Mammary epithelial cell (primary cell): Measurements from ENCODE around the gene LUC7L.
"Not testable (repeated sequence)": the region's sequence is repeated elsewhere in the genome, so short reads cannot be mapped to it uniquely, and the experiment has no call there.

Experiments
- EZH2 ChIP-seq: IDR thresholded peaks from 2 replicates; pipeline ENCODE4 v1.6.1; 2012; ENCODE audit warnings: low read length, inconsistent platforms, borderline replicate concordance
- TF ChIP-seq, protein P1 (sequence below), 2 donors: IDR thresholded peaks in 1 of 2; conservative IDR thresholded peaks in 1 of 2; 2 replicates each; pipeline ENCODE4 v1.5.1; 2011 to 2012; ENCODE audit warnings: inconsistent platforms in 2 of 2, low read length in 2 of 2, mild to moderate bottlenecking in 2 of 2, control low read depth in 1 of 2, low read depth in 1 of 2; ENCODE audit not compliant: insufficient read depth in 1 of 2; ENCODE audit errors: extremely low read depth in 1 of 2

DNA sequence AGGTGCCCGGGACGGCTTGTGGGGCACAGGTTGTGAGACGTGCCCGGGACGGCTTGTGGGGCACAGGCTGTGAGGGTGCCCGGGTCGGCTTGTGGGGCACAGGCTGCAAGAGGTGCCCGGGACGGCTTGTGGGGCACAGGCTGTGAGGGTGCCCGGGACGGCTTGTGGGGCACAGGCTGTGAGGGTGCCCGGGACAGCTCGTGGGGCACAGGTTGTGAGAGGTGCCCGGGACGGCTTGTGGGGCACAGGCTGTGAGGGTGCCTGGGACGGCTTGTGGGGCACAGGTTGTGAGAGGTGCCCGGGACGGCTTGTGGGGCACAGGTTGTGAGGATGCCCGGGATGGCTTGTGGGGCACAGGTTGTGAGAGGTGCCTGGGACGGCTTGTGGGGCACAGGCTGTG is 69.0 kb downstream of the LUC7L start:
- TF ChIP-seq, protein P1, sequence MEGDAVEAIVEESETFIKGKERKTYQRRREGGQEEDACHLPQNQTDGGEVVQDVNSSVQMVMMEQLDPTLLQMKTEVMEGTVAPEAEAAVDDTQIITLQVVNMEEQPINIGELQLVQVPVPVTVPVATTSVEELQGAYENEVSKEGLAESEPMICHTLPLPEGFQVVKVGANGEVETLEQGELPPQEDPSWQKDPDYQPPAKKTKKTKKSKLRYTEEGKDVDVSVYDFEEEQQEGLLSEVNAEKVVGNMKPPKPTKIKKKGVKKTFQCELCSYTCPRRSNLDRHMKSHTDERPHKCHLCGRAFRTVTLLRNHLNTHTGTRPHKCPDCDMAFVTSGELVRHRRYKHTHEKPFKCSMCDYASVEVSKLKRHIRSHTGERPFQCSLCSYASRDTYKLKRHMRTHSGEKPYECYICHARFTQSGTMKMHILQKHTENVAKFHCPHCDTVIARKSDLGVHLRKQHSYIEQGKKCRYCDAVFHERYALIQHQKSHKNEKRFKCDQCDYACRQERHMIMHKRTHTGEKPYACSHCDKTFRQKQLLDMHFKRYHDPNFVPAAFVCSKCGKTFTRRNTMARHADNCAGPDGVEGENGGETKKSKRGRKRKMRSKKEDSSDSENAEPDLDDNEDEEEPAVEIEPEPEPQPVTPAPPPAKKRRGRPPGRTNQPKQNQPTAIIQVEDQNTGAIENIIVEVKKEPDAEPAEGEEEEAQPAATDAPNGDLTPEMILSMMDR (conservative IDR thresholded peaks at IDR 0.05 in 1 of 2, IDR thresholded peaks at IDR 0.05 in 1 of 2; ENCODE audit: extremely low read depth in 1 of 2, insufficient read depth in 1 of 2, low read depth in 1 of 2, low read length in 2 of 2), result not testable (repeated sequence)
- TF ChIP-seq EZH2, result not testable (repeated sequence)
